NCI-H1092 treated with DMSO at 0.1 percent for 48 hours (cell line): ENCODE results near the gene INTS14.

ENCODE experiments used
- DNase-seq: peaks from one replicate; lab custom pipeline; 2025; lab: John Stamatoyannopoulos, UW

INTS14 gene

DNA sequence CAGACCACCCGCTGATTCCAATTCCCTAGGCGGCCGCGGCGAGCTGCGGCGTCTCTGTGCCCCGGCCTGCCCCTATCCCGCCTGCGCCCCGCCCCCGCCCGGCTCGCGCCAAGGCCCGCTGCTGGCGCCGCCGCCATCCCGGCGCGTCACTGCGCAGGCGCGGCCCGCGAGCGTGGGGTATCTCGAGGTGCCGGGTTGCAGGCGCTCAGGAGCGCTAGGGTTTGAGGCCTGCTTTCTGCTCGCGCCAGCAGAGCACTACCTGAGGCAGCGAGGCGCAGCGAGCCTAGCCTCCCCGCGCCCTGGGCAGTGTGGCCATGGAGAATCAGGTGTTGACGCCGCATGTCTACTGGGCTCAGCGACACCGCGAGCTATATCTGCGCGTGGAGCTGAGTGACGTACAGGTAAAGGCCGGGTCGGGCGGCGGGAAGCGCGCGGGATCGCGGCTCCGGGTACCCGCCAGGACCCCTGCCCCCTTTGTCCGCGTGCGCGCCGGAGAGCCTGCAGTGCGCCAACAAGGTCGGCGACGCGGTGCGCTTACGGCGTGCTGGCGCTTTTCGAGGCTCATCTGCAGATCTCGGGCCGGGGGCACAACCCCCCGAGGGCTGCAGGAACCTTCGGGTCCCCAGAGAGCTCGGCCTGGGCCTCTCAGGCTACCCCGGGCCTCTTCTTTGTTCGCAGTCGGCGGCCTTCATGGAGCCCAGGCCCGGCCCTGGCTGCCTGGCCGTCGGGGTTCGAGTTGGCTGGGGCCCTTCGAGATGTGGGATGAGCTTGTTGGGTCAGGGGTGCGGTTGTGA is 80.4 kb downstream of the INTS14 start, which contains the start of gene HACD3:
TSS of gene HACD3 (plus strand) at position 146 of the 794 bp plus-strand sequence. CDS start at position 315, 169 bp downstream.
- peak; percentile 82 for DNase-seq

DNA sequence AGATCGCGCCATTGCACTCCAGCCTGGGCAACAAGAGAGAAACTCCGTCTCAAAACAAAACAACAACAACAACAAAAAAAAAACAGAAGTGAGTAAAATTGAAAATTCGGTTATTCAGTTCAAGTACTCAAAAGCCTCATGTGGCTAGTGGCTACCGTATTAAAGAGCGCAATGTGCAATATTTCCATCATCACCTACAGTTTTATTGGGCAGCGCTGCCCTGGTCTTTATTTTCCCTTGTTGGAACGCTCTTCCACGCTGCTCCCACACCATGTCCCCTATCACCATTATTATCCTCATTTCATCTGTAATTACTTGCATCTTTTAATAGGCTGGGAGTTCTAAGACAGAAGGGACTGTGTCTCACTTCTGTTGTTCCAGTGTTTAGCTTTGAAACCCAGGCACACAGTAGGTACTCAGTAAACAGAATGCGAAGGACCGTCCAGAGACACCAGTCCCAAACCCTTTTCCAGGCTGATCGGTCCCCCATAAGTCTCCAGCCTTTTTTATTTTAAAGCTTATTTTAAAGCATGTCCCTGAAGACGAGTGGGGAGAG is 81.1 kb downstream of the INTS14 start:
- no peak for DNase-seq
